GM23338 (cell line): ENCODE data around the gene TCN1.

ENCODE experiments used
- CTCF ChIP-seq, 2 experiments: fragments of 200-600 bp in 1 of 2; sonication (generic) in 1 of 2; conservative IDR thresholded peaks; 2 replicates each; pipeline versions ENCODE4 v1.5.1 to v1.6.1; 2016 to 2017; ENCODE audit warnings: antibody characterized with exemption in 2 of 2, low read depth in 2 of 2, mild to moderate bottlenecking in 2 of 2, moderate library complexity in 1 of 2
- EZH2 ChIP-seq: fragments of 200-600 bp; sonication (generic); IDR thresholded peaks from one replicate; pipeline ENCODE4 v1.8.0; 2017; ENCODE audit warnings: antibody characterized with exemption, mild to moderate bottlenecking, low read depth; ENCODE audit not compliant: unreplicated experiment
- EZH2phosphoT487 ChIP-seq: fragments of 200-600 bp; sonication (generic); IDR thresholded peaks from one replicate; pipeline ENCODE4 v1.8.1; 2018; ENCODE audit warnings: antibody characterized with exemption; ENCODE audit not compliant: unreplicated experiment
- NANOG ChIP-seq: IDR thresholded peaks from 2 replicates; pipeline ENCODE4 v1.6.1; 2016; ENCODE audit warnings: antibody characterized with exemption, borderline replicate concordance
- POLR2AphosphoS5 ChIP-seq: IDR thresholded peaks from 2 replicates; pipeline ENCODE4 v1.6.1; 2016; ENCODE audit warnings: antibody characterized with exemption, low read depth
- STAT1 ChIP-seq: IDR thresholded peaks from one replicate; pipeline ENCODE4 v1.6.1; 2016; ENCODE audit warnings: antibody characterized with exemption; ENCODE audit not compliant: unreplicated experiment
- TF ChIP-seq, protein P1 (sequence below): IDR thresholded peaks from one replicate; pipeline ENCODE4 v1.6.1; 2018; ENCODE audit warnings: antibody characterized with exemption; ENCODE audit not compliant: unreplicated experiment
- TF ChIP-seq, protein P2 (sequence below): IDR thresholded peaks from 2 replicates; pipeline ENCODE4 v1.6.1; 2016; ENCODE audit warnings: antibody characterized with exemption

DNA sequence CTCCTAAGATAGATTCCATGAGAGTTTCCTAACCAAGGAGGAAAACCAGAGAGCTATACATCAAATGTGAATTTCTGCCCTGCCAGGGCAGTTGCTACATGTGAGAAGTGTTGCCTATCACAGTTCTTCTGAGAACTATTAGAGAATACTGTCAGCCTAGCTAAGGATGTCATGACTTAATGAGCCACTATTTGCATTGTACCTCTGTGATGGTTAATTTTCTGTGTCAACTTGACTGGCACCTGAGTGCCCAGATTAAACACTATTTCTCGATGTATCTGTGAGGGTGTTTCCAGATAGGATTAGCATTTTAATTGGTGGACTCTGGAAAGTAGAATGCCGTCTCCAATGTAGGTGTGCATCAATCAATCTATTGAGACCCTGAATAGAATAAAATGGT lies 1.7 kb upstream of the TCN1 start:
- TF ChIP-seq, protein P1, sequence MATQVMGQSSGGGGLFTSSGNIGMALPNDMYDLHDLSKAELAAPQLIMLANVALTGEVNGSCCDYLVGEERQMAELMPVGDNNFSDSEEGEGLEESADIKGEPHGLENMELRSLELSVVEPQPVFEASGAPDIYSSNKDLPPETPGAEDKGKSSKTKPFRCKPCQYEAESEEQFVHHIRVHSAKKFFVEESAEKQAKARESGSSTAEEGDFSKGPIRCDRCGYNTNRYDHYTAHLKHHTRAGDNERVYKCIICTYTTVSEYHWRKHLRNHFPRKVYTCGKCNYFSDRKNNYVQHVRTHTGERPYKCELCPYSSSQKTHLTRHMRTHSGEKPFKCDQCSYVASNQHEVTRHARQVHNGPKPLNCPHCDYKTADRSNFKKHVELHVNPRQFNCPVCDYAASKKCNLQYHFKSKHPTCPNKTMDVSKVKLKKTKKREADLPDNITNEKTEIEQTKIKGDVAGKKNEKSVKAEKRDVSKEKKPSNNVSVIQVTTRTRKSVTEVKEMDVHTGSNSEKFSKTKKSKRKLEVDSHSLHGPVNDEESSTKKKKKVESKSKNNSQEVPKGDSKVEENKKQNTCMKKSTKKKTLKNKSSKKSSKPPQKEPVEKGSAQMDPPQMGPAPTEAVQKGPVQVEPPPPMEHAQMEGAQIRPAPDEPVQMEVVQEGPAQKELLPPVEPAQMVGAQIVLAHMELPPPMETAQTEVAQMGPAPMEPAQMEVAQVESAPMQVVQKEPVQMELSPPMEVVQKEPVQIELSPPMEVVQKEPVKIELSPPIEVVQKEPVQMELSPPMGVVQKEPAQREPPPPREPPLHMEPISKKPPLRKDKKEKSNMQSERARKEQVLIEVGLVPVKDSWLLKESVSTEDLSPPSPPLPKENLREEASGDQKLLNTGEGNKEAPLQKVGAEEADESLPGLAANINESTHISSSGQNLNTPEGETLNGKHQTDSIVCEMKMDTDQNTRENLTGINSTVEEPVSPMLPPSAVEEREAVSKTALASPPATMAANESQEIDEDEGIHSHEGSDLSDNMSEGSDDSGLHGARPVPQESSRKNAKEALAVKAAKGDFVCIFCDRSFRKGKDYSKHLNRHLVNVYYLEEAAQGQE, result no peak
- TF ChIP-seq EZH2phosphoT487 (no peak), CTCF (conservative IDR thresholded peaks at IDR 0.05; ENCODE audit: low read depth in 2 of 2) (no peak), POLR2AphosphoS5 (no peak), STAT1 (no peak), NANOG (no peak), EZH2 (no peak)
- TF ChIP-seq, protein P2, sequence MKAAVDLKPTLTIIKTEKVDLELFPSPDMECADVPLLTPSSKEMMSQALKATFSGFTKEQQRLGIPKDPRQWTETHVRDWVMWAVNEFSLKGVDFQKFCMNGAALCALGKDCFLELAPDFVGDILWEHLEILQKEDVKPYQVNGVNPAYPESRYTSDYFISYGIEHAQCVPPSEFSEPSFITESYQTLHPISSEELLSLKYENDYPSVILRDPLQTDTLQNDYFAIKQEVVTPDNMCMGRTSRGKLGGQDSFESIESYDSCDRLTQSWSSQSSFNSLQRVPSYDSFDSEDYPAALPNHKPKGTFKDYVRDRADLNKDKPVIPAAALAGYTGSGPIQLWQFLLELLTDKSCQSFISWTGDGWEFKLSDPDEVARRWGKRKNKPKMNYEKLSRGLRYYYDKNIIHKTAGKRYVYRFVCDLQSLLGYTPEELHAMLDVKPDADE, result no peak
